GM12875 (cell line): ENCODE data around the gene DMRT1.

Experiments
- H3K4me3 ChIP-seq: one replicate; pipeline ENCODE4 v1.5.1; 2011; ENCODE audit warnings: low read depth, low read length, control low read depth
- TF ChIP-seq, protein P1 (sequence below): IDR thresholded peaks from 2 replicates; pipeline ENCODE4 v1.5.1; 2011; ENCODE audit warnings: low read depth, mild to moderate bottlenecking, control low read depth, inconsistent platforms, low read length, moderate library complexity, borderline replicate concordance; ENCODE audit not compliant: insufficient read depth

Gene DMRT1

GRCh38 chr9:804026-804425 is 37.5 kb upstream of the DMRT1 start:
- TF ChIP-seq, protein P1, sequence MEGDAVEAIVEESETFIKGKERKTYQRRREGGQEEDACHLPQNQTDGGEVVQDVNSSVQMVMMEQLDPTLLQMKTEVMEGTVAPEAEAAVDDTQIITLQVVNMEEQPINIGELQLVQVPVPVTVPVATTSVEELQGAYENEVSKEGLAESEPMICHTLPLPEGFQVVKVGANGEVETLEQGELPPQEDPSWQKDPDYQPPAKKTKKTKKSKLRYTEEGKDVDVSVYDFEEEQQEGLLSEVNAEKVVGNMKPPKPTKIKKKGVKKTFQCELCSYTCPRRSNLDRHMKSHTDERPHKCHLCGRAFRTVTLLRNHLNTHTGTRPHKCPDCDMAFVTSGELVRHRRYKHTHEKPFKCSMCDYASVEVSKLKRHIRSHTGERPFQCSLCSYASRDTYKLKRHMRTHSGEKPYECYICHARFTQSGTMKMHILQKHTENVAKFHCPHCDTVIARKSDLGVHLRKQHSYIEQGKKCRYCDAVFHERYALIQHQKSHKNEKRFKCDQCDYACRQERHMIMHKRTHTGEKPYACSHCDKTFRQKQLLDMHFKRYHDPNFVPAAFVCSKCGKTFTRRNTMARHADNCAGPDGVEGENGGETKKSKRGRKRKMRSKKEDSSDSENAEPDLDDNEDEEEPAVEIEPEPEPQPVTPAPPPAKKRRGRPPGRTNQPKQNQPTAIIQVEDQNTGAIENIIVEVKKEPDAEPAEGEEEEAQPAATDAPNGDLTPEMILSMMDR, result no peak
- H3K4me3 ChIP-seq, result no peak overlapping the region

- TF ChIP-seq, protein P1, result no peak
- H3K4me3 ChIP-seq, result no peak overlapping the region
Observed at GRCh38 chr9:805151-805550, 36.3 kb upstream of the DMRT1 start.

- H3K4me3 ChIP-seq, result no peak overlapping the region
- TF ChIP-seq, protein P1, result peak; percentile 52; the same call in 1 of the 2 replicates
Observed at GRCh38 chr9:806285-807156, 35.0 kb upstream of the DMRT1 start.

- TF ChIP-seq, protein P1, result no peak
Observed at GRCh38 chr9:811106-811531, 30.4 kb upstream of the DMRT1 start.

GRCh38 chr9:818958-819357 is 22.5 kb upstream of the DMRT1 start:
- no peak overlapping the region for H3K4me3 ChIP-seq
- TF ChIP-seq, protein P1, result no peak

More at GRCh38 chr9:811106-811531, 30.4 kb upstream of the DMRT1 start:
- no peak overlapping the region for H3K4me3 ChIP-seq

DNA sequence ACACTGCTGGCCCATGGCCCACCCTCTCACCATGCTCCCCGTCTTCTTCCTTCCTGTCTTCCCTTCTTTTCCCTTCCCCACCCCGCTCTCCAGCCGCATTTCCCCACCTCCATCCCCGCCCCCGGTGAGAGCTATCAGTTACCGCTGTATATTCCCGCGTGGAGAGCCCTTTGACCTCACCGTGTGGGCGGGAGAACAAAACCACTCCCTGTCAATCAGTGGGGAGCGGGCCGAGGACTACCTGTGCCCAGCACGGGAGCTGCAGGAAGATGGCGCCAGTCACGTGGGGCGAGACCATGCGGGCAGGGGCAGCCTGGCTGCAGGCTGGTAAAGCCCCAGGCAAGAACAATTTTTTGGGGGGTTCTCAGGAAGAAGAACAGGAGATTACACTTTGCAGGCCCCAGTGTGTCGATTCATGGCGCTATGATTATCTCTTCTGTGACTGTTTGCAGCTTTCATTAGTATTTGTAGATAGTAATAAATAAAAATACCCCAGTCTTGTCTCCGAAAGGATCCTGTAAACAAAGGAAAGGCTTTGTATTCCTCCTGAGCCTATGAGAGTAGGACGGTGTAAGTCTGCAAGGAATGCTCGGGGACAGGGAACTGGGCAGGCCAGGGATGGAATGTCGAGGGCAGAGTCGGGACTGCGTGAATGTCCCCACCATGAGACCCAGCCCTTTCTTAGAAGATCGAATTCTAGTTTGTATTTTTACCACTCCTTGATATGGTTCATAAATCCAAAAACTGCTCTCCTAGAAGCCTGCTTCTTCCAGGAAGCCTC is 14.8 kb upstream of the DMRT1 start:
- TF ChIP-seq, protein P1, result no peak
- H3K4me3 ChIP-seq, result no peak overlapping the region
